HG03135 (cell line): ENCODE results near the gene PSRC1.
"Not testable (repeated sequence)": the region's sequence is repeated elsewhere in the genome, so short reads cannot be mapped to it uniquely, and the experiment has no call there.

ENCODE experiments used
- ATAC-seq: cut with Tn5 transposase; IDR thresholded peaks from one replicate; pipeline ENCODE4 v1.9.1; 2021; ENCODE audit warnings: mild to moderate bottlenecking, moderate library complexity; ENCODE audit not compliant: unreplicated experiment

Gene PSRC1

DNA sequence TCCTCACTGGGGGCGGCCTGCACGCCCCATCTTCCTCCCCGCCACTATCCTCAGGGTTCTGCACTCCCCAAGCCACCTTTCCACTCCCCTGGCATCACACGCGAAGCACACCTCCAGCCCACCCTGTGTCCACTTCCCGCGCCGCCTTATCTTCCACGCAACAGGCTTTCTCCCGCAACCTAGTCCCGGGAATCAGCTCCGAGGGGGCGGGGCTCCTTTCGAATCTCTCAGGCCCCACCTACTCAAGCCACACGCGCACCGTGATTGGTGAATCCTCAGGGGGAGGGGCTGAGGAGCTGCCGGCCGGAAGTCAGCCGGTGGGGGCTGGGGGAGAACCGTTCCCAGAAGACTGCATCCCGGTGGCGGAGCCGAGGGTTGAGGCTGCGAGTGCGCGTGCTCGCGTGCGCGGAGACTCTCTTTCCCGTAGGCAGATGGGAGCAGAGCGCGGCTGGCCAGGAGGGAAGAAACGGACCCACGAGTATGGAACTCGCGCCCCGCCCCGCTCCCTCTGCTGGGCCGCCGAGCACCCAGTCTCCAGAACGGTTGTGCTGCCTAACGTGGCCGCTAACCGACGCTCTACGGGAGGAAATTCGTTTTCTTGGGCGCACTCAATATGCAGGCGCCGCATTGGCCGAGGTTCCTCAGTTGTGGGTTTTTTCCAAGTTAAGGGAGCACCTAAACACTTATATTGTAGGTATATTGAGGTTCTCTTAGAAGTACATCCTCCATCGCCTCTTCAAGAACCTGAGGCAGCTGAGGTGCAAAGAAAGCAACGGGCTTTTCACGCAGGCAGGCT, at the start of gene PSRC1:
TSS of gene PSRC1 (minus strand) at position 194 of the 796 bp plus-strand sequence.
- ATAC-seq, result peak; percentile 94

DNA sequence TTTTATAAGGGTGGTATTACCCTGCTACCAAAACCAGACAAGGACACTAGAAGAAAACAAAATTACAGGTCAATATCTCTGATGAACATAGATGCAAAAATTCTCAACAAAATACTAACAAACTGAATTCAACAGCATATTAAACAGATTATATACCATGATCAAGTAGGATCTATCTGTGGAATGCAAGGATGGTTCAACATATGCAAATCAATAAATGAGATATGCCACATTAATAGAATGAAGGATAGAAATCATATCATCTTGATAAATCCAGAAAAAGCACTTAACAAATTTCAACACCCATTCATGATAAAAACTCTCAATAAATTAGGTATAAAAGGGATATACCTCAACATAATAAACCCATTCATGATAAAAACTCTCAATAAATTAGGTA, 48.2 kb upstream of the PSRC1 start:
- ATAC-seq, result no peak

DNA sequence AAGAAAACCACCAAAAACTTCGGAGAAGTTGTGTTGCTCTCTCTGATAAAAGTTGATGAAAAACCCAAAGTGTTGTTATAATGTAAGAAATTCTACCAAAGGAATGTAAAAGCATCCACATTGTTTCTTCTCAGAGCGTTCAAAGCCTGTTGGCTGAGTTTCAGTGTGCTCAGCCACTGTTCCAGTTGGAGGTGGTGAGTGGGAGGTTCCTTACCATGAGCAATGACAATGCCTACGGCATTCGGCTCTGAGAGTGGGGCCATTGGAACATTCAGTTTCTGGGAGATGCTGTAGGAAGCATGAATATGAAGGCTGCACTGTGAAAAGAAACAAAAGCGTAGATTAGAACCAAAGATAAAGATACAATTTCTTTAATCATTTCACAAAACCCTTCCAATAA, 44.3 kb upstream of the PSRC1 start:
- ATAC-seq, result no peak

DNA sequence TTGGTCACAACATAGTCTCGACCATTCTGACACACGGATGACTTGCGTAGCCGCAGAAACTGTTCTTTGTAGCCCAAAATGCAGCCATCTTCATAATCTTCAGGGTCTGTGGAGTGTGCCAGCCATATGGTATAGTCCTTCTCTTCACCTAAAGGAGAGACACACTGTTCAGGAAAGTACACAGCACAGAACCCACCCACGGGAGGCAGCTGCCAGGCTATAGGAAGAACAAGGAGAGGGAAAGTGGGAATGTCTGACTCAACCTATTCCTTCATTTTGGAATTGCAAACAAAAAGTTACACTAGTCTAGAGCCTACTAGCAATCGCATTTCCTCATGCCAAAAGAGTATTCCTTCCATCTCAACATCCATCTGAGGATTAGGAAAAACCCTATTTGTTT, 40.0 kb upstream of the PSRC1 start:
- no peak for ATAC-seq

DNA sequence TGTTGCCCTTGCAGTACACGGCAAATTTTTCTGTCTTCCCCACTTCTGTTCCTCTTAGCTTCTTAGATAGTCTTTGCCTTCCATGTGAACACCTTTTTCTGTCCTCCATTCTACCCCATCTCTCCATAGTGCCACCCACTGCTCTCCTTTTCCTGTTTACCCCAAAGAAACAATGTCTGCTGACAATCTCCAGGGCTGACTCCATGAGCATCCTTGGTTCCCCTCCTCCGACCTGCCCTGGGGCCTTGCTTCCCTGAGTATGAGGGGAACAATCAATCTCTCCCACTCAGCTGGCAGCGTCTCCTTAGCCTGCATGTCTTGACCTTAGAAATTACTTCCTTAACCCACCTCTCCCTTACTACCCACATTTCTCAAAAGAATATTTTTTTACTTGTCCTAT, 36.2 kb upstream of the PSRC1 start:
- no peak for ATAC-seq

DNA sequence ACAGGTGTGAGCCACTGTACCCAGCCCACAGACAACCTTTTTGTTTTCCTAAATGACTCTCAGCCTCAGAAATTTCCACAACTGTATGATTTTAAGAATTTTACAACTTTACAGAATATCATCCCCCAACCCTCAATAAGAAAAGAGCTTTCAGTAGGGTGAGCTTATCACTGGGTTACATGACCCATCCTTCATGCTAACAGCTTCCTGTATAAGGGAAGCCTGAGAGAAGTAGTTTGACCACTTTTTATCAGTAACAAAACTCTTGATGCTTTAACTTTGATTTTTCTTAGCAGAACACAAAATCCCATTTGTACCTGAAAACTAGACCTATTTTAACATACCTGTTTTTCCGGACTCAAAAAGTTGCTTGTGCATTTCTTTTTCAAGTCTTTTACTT, 33.6 kb upstream of the PSRC1 start:
- ATAC-seq, result no peak

DNA sequence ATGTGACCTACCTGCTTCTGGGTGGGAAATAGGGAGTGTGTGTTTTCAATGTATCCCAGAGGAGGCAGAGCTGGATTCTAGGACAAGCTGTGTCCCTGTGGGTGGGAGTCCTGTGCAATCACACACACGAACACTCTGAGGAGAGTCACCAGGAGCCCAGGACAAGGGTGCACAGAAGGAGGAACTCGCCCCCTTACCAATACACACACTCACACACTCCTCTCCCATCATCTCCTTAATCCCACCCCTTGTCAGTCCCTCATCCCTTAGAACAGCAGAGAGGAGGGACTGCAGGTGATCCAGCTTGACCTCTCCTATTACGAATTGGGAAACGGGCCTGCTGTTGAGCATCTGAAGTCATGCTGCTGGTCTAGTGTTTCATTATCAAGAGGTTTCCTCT, 32.3 kb upstream of the PSRC1 start:
- no peak for ATAC-seq

DNA sequence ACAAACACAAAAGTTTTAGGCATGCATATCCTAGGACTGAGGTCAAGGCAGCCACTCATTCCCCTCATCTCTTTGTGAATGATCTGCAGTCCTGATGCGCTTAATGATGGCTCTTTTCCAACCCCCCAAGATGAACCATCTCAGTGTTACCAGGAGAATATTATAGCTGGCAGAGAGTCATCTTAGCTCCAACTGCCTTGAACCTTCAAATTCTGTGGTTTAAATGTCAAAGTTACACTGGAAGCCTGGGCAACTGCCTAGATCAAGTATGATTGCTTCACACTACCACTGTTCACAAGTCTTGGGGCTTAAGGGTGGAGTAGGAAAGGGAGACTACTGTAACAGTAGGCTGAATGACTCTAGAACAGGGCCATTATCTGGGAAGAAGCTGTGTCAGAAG, 31.9 kb upstream of the PSRC1 start:
- ATAC-seq, result no peak

DNA sequence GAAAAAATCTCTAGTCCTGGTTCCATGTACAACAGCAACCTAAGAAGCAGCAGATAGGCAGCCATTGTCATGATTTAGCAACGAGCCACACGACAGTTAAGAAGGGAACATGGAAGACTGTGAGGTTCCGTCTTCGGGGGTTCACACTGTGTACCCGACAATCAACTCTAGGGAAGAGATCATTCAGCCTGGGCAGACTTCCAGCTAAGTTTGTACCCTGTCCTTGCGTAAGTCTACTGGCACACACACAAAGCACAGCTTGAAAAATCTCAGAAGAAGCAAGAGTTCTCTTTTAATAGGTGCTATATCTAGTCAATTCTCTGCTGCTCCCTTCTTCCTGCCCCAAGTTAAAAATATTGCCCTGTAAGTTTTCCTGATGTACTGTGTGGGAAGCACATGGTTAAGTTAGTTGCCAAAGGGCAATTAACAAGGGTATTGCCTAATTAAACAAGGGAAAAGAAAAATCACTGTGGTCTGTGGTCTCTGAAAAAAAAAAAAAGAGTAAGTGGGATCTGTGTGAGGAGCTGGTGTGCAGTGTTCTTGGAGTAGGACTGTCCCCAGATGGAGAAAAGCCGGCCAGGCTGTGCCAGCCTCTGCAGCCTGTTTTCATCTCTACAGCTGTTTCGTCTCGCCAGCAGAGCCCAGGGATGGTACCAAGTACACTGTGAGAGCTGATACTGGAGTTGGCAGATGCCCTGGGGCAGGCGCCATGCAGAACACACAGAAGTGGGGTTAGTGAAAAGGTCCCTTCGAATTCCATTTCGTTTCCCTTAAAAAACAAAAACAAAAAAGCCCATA, 30.2 kb upstream of the PSRC1 start:
- no peak for ATAC-seq

DNA sequence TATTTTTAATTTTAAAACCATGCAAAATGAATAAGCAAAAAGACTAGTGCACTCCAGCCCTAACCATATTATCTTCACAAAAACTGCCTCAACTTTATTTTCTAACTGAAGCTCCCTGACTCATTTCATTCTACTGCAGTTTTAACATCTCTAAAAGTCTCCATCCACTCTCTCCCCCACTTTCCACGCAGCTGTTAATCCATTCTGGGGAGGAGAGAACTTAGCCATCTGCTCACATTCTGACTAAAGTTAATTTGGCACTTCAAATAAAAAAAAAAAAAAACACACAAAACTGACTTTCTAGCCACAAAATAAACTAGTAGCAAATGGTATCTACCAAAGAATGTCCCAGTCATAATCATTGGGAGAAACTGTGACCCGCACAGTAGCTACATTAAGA, 29.3 kb upstream of the PSRC1 start:
- ATAC-seq, result no peak

DNA sequence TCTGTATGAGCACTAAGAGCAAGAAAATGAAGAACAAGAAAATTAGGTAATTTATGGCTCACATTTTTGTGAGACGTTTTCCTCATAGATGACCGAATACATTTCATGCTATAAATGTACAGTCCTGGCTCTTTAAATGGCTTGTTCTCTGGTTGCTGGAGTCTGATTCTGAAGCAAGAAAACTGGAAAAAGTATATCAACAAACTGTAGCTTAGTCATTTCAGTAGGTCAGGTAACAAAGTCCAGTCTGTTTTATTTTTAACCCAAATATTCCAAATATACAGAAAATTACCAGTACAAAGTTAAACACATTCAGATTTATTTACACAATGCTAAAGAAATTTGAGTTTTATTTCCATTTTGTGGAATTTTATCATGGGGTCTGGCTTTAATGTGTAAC, 26.4 kb upstream of the PSRC1 start:
- ATAC-seq, result no peak

DNA sequence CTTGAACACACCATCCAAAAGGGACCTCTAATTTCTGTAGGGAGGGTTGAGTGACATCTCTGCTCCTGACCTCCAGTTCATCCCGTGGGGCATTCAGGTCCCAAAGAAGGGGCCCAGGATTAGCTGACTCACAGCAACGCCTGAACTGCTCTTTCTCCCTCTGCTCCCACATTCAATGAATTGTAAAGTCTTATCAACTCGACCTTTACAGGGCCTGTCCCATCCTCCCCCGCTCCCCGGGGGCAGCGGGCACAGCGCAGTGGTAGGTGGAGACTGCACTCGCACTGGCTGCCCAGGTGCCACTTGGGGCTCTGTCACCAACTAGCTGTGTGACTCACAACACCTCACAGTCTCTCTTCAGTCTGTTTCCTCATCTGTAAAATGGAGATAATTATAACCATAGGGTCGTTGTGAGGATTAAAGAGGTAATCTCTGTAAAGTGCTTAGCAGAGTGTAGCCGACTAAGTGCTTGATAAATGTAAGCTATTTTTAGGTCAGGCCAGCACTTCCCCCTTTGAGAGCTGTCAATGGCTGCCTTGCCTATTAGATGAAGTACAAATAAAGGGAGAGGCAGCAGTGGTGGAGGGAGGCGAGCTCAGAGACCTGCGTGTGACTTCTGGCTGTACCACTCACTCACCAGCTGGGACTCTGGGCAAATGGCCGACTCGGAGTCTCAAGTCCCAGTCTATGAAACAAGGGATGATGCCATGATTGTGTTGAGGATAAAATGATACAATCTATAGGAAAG, 24.5 kb upstream of the PSRC1 start:
- no peak for ATAC-seq

DNA sequence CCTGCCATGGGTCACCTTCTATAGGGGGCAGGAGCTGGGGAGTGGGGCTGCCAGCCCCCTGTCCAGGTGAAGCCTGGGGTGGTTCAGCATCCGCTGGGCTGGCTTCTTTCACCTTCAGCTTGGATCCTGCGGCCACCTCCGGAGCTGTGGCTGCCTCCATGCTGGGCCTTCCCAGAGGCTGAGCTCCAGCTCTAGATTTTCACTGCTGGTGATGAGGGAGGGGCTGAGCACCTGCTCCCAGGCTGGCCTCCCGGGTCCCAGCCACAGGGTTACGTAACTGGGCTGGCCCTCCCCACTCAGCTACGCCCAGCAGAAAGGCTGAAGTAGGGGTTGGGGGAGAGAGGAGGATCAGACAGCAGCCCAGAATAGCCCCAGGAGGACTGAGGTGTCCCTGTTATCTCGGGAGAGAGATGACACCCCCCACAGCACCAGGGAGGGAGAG, 23.9 kb upstream of the PSRC1 start, which contains the start of gene MYBPHL:
TSS of gene MYBPHL (minus strand) at position 180 of the 442 bp plus-strand sequence. CDS start at position 160, 20 bp downstream.
- no peak for ATAC-seq

DNA sequence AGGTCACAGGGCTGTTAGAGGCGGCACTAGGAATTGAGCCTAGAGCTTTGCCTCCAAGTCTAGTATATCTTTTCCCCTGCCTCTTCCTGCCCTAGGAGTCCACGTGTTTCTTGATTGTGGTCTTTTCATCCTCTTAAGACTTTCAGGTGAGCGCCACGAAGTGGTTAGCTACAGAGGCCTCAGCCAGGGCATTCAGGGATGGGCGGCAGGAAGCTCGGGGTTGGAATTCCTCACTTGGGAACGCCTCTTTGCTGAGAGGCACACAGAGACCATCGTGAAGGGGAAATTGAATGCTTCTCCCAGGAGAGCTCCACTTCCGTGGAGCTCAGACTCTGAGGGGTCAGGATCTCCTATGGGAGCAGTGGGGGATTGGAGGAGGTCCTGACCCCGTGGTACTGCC, 23.0 kb upstream of the PSRC1 start:
- not testable (repeated sequence) for ATAC-seq

DNA sequence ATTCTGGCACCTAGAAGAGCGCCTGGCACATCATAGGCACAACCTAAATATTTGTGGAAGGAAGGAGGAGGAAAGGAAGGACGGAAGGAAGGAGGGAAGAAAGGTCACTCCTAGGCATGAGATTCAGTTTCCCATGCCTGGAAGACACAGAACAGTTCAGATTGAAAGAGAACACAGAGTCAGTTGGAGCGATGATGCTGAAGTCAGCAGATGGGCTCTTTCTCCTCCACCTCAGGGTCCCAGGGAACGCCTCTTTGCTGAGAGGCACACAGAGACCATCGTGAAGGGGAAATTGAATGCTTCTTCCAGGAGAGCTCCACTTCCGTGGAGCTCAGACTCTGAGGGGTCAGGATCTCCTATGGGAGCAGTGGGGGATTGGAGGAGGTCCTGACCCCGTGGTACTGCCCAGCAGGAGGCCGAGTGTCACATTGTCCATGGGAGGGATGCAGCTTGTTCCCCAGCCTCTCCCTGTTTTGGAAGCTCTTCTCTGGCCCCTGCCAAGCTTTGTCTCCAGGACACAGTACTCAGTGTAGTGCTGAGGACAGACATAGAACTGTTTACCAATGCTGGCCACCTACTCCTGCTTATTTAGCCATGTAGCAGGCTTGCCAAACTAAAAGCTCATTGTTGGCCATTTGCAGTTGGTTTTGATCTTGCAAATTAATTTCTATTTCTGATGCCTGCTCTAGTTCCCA, 21.4 kb upstream of the PSRC1 start:
- no peak for ATAC-seq

DNA sequence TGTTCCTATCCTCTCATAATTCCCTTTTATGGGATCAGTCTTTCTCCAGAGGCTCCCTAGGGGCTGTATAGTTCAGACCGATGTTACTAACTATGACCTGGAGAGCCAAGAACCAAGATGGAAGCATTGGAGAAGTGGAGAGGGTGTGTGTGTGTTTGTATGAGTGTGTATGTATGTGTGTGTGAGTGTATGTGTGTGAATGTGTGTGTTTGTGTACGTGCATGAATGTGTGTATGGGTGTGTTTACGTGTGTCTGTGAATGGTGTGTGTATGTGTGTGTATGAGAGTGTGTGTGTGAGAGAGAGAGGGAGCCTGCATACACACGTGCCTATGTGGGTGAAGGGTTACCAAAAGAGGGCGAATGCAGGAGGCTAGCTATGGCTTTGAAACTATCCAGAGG, 18.9 kb upstream of the PSRC1 start:
- ATAC-seq, result no peak

DNA sequence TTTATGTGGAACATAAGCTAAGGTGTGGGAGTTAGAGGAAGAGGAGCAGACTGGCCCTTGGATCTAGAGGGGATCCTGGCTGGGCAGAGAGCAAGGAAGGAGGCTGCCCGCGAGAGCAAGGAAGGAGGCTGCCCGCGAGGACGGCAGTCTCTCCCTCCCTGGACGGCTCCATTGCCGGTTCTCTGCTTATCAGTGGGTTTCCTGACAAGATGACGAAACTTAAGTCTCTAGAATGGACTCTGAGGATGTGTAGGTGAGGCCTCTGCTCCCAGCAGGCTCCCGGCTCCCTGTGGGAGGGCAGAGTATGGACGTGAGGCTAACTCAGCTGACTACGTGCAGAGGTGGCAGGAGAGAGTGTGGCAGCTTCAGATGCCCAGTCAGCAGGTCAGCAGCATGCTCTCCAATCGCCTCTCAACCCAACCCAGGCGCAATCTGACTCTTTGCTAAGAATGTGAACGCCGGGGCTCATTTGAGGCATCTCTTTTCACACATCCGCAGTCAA, 17.8 kb upstream of the PSRC1 start:
- ATAC-seq, result no peak

DNA sequence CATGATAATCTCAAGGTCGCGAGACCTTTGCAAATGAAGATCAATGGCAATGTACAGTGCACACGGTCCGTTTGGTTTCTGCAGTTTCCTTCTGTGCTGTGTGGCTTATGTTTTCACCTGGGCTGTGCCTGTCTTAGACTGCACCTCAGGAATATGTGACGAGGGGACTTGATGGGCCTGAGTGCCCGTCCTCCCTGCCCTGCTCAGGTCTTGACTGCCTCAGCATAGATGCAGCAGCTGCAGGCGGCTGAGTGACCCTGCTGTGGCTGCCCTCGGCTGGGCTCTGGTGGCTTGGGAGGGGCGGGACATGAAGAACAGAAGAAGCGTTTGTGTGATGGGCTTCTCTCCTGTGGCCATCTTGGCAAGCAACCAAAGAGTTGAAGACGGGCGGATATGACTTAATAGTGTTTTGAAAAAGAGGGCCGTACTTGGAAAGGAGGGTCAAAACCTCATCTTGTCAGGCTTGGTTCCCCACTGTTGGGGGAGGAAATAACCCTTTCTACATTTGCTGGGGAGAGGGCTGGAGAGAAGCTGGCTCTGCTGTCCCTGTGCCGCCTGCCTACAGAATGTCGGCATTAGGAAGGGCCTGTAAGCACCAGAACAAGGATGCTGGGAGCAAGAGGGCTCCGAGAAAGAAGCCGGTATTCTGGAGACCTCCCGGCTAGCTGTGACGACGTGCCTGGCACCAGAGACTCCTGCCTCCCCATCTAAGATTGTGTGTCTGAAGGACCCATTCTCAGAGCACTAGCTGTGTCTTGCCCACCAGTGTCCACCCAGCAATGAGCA, 16.8 kb upstream of the PSRC1 start:
- ATAC-seq, result no peak

DNA sequence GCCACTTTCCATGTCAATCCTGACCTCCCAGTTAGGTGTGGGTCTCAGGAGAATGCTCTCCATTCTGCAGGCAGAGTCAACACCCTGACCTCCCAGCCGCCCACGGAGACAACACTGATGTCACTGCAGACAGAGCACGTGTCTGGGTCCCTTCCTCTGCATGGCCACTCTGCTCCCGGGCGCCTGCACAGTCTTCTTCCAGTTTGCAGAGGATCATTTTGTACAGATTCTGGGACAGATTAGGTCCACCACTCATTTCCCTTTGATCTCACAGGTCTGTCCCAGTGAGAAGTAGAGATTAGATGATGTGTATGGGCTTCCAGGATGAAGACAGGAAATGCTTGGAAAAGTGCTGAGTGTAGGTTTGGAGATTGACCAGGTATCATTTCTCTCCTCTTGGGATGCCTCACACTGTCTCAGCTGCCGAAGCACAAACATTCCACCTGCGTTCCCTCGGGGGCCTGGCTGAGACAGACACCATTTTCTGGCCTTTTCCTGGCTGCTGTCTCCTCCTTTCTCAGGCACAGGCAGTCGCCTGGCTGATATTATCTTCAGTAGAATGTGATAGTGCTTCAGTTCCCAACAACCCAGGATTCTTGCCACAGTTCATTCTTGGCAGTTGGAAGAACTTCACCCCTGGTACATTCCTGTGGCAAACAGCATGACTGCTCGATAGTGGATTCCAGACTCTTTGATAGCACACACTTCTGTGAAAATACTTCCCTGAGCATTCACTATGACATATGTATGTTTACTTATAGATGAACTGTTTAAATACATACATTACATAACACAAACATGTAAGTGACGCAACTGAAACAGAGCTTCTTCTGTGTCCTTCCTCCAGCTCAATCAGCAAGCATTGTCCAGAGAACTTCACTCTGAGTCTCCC, 16.0 kb upstream of the PSRC1 start:
- ATAC-seq, result no peak
